ENCODE results near the gene STARD4.

The STARD4 gene

DNA sequence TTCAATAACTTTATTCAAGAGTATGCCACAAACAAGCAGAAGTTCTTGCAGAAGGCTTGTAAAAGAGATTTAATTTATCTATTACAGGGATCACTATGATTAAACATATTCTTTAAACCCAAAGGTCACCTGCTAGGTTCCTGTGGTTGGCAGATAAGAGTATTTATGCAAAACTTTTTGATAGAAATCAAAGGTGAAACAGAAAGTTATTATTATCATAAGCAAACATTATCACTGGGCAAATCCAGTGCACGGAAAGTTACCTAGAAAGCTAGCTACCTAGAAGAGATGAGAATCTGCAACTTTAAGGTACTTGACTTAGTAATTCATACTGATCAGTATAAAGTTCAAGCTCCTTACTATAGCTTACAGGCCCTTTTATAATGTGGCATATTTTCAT is 3.2 kb downstream of the STARD4 start:
- TF ChIP-seq ZFX (IDR thresholded peaks at IDR 0.05; ENCODE audit: borderline replicate concordance): no peak
- TF ChIP-seq, protein P1, sequence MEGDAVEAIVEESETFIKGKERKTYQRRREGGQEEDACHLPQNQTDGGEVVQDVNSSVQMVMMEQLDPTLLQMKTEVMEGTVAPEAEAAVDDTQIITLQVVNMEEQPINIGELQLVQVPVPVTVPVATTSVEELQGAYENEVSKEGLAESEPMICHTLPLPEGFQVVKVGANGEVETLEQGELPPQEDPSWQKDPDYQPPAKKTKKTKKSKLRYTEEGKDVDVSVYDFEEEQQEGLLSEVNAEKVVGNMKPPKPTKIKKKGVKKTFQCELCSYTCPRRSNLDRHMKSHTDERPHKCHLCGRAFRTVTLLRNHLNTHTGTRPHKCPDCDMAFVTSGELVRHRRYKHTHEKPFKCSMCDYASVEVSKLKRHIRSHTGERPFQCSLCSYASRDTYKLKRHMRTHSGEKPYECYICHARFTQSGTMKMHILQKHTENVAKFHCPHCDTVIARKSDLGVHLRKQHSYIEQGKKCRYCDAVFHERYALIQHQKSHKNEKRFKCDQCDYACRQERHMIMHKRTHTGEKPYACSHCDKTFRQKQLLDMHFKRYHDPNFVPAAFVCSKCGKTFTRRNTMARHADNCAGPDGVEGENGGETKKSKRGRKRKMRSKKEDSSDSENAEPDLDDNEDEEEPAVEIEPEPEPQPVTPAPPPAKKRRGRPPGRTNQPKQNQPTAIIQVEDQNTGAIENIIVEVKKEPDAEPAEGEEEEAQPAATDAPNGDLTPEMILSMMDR (IDR thresholded peaks at IDR 0.05): no peak
- H3K27ac ChIP-seq: no peak overlapping the region

DNA sequence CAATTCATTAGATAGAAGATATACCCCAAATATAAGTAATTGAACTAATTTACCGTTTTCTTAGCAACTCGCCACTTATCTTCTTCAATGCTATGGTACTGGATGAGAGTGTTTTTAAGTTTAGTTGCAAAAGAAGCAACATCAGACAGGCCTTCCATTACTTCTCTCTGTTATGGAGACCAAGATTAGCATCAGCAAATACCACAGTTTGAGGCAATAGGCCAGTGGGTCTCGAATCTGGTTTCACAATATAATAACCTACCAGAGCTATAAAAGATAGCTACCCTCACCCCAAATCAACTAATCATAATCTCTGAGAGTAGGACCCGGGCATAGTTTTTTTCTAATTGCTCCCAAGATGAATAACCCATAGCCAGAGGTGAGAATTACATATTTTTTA is 5.1 kb downstream of the STARD4 start:
- no peak for TF ChIP-seq ZFX (IDR thresholded peaks at IDR 0.05; ENCODE audit: borderline replicate concordance)
- TF ChIP-seq, protein P1 (IDR thresholded peaks at IDR 0.05): no peak
- H3K27ac ChIP-seq: no peak overlapping the region

DNA sequence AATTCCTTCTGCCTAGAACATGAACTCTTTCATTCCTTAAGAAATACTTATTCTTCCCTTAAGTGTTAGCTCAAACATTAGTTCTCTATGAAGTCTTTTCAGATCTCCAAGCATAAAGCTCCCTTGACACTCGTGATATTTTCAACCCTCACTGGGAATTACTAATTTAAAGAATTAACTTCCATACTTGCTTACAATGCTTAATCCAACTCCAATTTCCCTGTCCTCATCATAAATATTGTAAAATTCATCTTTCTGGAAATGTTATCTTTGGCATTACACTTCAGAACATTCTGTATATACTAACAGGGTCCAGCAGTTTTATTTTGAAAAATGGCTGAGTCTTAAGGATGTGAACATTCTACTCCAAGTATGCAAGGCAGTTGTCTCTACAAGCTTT is 7.2 kb downstream of the STARD4 start:
- TF ChIP-seq, protein P1 (IDR thresholded peaks at IDR 0.05): no peak
- no peak for TF ChIP-seq ZFX (IDR thresholded peaks at IDR 0.05; ENCODE audit: borderline replicate concordance)
- H3K27ac ChIP-seq: no peak overlapping the region

DNA sequence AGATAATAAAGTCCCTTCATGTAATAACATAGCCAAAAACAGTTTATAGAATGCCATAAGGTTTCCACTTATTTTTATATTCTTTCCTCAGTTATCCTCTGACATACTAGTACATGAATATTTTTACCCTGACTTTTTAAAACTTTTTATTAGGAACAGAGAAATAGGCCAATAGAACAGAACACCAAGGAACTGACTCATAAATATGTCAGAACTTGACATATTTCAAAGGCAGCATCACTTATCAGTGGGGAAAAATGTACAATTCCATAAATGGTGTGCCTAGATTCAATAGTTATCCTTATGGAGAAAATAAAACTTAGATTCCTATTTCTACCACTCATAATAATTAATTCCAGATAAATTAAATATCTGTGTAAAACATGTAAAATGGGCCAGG is 9.4 kb downstream of the STARD4 start:
- TF ChIP-seq, protein P1 (IDR thresholded peaks at IDR 0.05): no peak
- no peak for TF ChIP-seq ZFX (IDR thresholded peaks at IDR 0.05; ENCODE audit: borderline replicate concordance)
- H3K27ac ChIP-seq: no peak overlapping the region

DNA sequence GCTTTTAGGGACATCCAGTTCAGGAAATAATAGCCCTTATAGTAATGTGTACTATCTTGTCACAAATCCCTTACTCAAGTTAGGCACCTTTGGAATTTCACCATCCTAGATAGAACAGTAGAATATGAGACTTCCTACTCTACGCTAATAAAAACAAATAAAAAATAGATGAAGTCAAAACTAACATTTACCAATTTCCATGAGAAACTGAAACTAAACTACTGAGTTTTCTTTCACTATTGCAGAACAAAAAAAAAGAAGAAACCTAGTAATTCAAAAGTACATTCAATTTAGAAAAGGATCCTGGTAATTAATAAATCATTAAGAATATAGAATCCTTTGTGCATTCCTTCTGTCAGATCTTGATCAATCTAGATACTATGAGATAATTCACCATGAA is 14.0 kb downstream of the STARD4 start:
- H3K27ac ChIP-seq: no peak overlapping the region
- TF ChIP-seq, protein P1 (IDR thresholded peaks at IDR 0.05): no peak
- TF ChIP-seq ZFX (IDR thresholded peaks at IDR 0.05; ENCODE audit: borderline replicate concordance): no peak

DNA sequence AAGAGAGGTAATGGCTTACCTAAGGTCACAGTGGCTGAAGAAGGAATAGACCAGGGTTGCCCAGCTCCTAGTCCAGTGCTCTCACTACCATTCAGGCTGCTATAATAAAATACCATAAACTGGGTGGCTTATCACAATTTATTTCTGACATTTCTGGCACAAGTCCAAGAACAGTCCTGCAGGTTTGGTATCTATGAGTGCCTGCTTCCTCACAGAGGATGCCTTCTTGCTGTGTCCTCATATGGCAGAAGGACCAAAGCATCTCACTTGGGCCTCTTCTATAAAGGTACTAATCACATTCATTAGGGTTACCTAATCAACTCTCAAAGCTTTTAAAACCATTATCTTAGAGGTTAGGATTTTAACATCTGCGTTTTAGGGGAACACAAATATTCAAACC is 17.2 kb downstream of the STARD4 start:
- peak overlapping the region; percentile 25; the same call in 1 of the 2 replicates for H3K27ac ChIP-seq

DNA sequence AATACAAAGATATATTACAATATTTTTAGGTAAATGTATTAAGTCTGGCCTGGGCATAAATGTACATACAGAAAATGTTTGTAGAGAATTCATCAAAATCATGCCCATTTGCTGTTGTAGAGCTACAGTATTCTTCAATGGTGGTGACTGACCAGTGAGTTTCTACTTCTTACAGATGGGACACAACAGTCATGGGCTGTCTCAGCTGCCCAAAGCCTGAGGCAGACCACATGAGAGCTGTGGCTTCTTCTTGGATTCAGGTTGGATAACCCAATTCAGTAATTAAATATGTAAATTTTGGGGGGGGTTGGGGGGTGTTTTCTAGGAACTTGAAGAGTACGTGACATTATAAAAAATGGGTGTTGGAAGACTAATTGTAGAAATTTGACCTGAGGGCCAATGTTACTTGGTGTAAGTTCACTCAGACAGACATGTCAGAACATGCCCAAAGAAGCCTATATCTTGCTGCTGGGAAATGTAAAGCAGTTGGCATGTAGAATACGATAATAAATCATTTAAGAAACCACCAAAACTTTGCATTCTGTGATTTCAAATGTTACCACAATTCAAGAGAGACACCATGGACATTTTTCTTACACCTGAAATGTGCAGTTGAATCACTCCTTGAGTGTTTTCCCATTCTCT is 17.9 kb downstream of the STARD4 start:
- peak overlapping the region; percentile 25 for H3K27ac ChIP-seq

More for the DNA sequence above, 17.2 kb downstream of the STARD4 start:
- no peak for TF ChIP-seq ZFX (IDR thresholded peaks at IDR 0.05; ENCODE audit: borderline replicate concordance)
- TF ChIP-seq, protein P1 (IDR thresholded peaks at IDR 0.05): no peak

More for the DNA sequence above, 17.9 kb downstream of the STARD4 start:
- TF ChIP-seq, protein P1 (IDR thresholded peaks at IDR 0.05): no peak
- no peak for TF ChIP-seq ZFX (IDR thresholded peaks at IDR 0.05; ENCODE audit: borderline replicate concordance)

Data from 22Rv1 (cell line).